Sigmoid colon (tissue), 4 donors: ENCODE data around the gene SMIM43.

ENCODE experiments used
- CTCF ChIP-seq, 4 experiments: fragments of 450-650 bp in 3 of 4; fragments of 200-600 bp in 1 of 4; IDR thresholded peaks; one replicate each; pipeline ENCODE4 v1.5.1; 2016 to 2019; ENCODE audit warnings: antibody characterized with exemption in 4 of 4, mild to moderate bottlenecking in 3 of 4, moderate library complexity in 2 of 4
- EP300 ChIP-seq, 4 donors: sonication (generic); formaldehyde crosslinking; IDR thresholded peaks; one replicate each; pipeline ENCODE4 v1.6.1; 2017; ENCODE audit warnings: antibody characterized with exemption in 4 of 4
- POLR2A ChIP-seq, 2 donors: fragments of 450-650 bp; IDR thresholded peaks; one replicate each; pipeline ENCODE4 v1.6.1; 2016; ENCODE audit warnings: antibody characterized with exemption in 2 of 2, mild to moderate bottlenecking in 2 of 2, moderate library complexity in 2 of 2
- POLR2AphosphoS5 ChIP-seq, 4 donors: sonication (generic); formaldehyde crosslinking; IDR thresholded peaks; one replicate each; pipeline ENCODE4 v1.6.1; 2017; ENCODE audit warnings: antibody characterized with exemption in 4 of 4

GRCh38 chr4:121777625-121778024 lies 12.7 kb upstream of the SMIM43 start:
- no peak for TF ChIP-seq CTCF (IDR thresholded peaks at IDR 0.05)
- TF ChIP-seq POLR2A (IDR thresholded peaks at IDR 0.05) = no peak
- TF ChIP-seq EP300 (IDR thresholded peaks at IDR 0.05) = no peak
- TF ChIP-seq POLR2AphosphoS5 (IDR thresholded peaks at IDR 0.05) = no peak
